ENCODE results near the gene PPDPF. TPM values are rescaled to one million over a fixed set of nuclear protein-coding genes. Genes with fewer than 3 reads are reported as not detected.

The PPDPF gene
- total and polyA plus RNA-seq, 2 donors (not counting 1 experiment from before 2014, with no cell fraction given) = 34.0 to 58.0 TPM

DNA sequence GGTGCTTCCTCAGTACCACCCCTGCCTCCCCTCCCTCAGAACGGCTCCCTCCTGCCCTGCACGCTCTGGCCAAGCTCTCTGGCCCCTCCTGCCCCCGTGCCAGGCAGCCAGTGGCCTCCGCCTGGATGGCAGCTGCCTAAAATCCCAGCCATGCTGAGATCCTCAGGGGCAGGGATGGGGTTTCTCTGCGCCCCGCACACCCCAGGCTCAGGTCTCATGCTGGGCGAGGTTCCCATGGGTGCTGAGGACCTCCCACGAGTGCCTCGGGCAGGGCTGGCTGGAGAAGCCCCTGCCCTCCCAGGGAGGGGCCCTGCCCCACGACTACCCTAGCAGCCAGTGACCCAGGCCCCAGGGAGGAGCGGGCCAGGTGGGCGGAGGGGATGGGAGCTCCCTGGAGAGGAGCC lies 13.9 kb downstream of the PPDPF start:
- no peaks in the 10 kb centered on the region for H4K20me1 ChIP-seq (ENCODE audit: control insufficient read depth, extremely low read depth, insufficient read depth, low read length)

GRCh38 chr20:63534831-63535651 lies 14.5 kb downstream of the PPDPF start:
- no peak for DNase-seq (ENCODE audit: low read depth in 2 of 2)
- H2AFZ ChIP-seq (ENCODE audit: low read length) = no peak overlapping the region
- H4K20me1 ChIP-seq (ENCODE audit: control insufficient read depth, extremely low read depth, insufficient read depth, low read length) = no peaks in the 10 kb centered on the region
- H3K79me2 ChIP-seq (ENCODE audit: control insufficient read depth, insufficient read depth, low read length) = no peaks in the 10 kb centered on the region
- no peaks in the 10 kb centered on the region for H3K36me3 ChIP-seq (ENCODE audit: control insufficient read depth, insufficient read depth, low read length)
- peaks cover 5% of the 10 kb centered on the region for H3K4me1 ChIP-seq (ENCODE audit: control insufficient read depth, extremely low read depth, insufficient read depth, low read length)
- no peak overlapping the region for H3K4me2 ChIP-seq (ENCODE audit: extremely low read depth, insufficient read depth, low read length)
- peaks cover 7% of the 10 kb centered on the region for H3K27me3 ChIP-seq (ENCODE audit: control insufficient read depth, insufficient read depth, low read length)
- H3K27ac ChIP-seq (ENCODE audit: insufficient read depth, low read length) = no peak overlapping the region
- H3K4me3 ChIP-seq (replicated peaks in 1 of 4; ENCODE audit: control extremely low read depth in 1 of 4, insufficient read depth in 1 of 4, low read depth in 3 of 4, low read length in 4 of 4) = no peak overlapping the region
- no peaks in the 10 kb centered on the region for H3K9me3 ChIP-seq (ENCODE audit: control insufficient read depth, insufficient read depth, low read depth, low read length)
- TF ChIP-seq CTCF (conservative IDR thresholded peaks at IDR 0.05 in 1 of 2, IDR thresholded peaks at IDR 0.05 in 1 of 2; ENCODE audit: low read depth in 1 of 2, low read length in 2 of 2) (no peak), EZH2 (IDR thresholded peaks at IDR 0.05; ENCODE audit: low read length, missing control alignments) (peak; percentile 15)
- H3K9ac ChIP-seq (ENCODE audit: insufficient read depth, low read length) = no peak overlapping the region

More for the DNA sequence above, 13.9 kb downstream of the PPDPF start:
- TF ChIP-seq EZH2 (IDR thresholded peaks at IDR 0.05; ENCODE audit: low read length, missing control alignments) = no peak
- no peaks in the 10 kb centered on the region for H3K9me3 ChIP-seq (ENCODE audit: control insufficient read depth, insufficient read depth, low read depth, low read length)
- no peaks in the 10 kb centered on the region for H3K79me2 ChIP-seq (ENCODE audit: control insufficient read depth, insufficient read depth, low read length)
- peaks cover 7% of the 10 kb centered on the region for H3K27me3 ChIP-seq (ENCODE audit: control insufficient read depth, insufficient read depth, low read length)
- DNase-seq (ENCODE audit: low read depth in 2 of 2) = no peak
- no peak overlapping the region for H2AFZ ChIP-seq (ENCODE audit: low read length)
- H3K36me3 ChIP-seq (ENCODE audit: control insufficient read depth, insufficient read depth, low read length) = no peaks in the 10 kb centered on the region
- H3K9ac ChIP-seq (ENCODE audit: insufficient read depth, low read length) = no peak overlapping the region
- peaks cover 5% of the 10 kb centered on the region for H3K4me1 ChIP-seq (ENCODE audit: control insufficient read depth, extremely low read depth, insufficient read depth, low read length)
- H3K4me3 ChIP-seq (replicated peaks in 1 of 4; ENCODE audit: control extremely low read depth in 1 of 4, insufficient read depth in 1 of 4, low read depth in 3 of 4, low read length in 4 of 4) = no peak overlapping the region
- no peak overlapping the region for H3K4me2 ChIP-seq (ENCODE audit: extremely low read depth, insufficient read depth, low read length)
- no peak overlapping the region for H3K27ac ChIP-seq (ENCODE audit: insufficient read depth, low read length)

GRCh38 chr20:63536241-63536977 lies 15.8 kb downstream of the PPDPF start:
- no peak overlapping the region for H3K27ac ChIP-seq (ENCODE audit: insufficient read depth, low read length)
- no peaks in the 10 kb centered on the region for H4K20me1 ChIP-seq (ENCODE audit: control insufficient read depth, extremely low read depth, insufficient read depth, low read length)
- H2AFZ ChIP-seq (ENCODE audit: low read length) = no peak overlapping the region
- no peak for TF ChIP-seq CTCF (conservative IDR thresholded peaks at IDR 0.05 in 1 of 2, IDR thresholded peaks at IDR 0.05 in 1 of 2; ENCODE audit: low read depth in 1 of 2, low read length in 2 of 2)
- no peak for TF ChIP-seq EZH2 (IDR thresholded peaks at IDR 0.05; ENCODE audit: low read length, missing control alignments)
- H3K4me2 ChIP-seq (ENCODE audit: extremely low read depth, insufficient read depth, low read length) = no peak overlapping the region
- H3K4me3 ChIP-seq (replicated peaks in 1 of 4; ENCODE audit: control extremely low read depth in 1 of 4, insufficient read depth in 1 of 4, low read depth in 3 of 4, low read length in 4 of 4) = no peak overlapping the region
- peaks cover 7% of the 10 kb centered on the region for H3K27me3 ChIP-seq (ENCODE audit: control insufficient read depth, insufficient read depth, low read length)
- H3K9ac ChIP-seq (ENCODE audit: insufficient read depth, low read length) = no peak overlapping the region
- DNase-seq (ENCODE audit: low read depth in 2 of 2) = peak in 1 of 2 donors; percentile 28
- H3K36me3 ChIP-seq (ENCODE audit: control insufficient read depth, insufficient read depth, low read length) = no peaks in the 10 kb centered on the region
- no peaks in the 10 kb centered on the region for H3K79me2 ChIP-seq (ENCODE audit: control insufficient read depth, insufficient read depth, low read length)
- H3K4me1 ChIP-seq (ENCODE audit: control insufficient read depth, extremely low read depth, insufficient read depth, low read length) = peaks cover 5% of the 10 kb centered on the region
- H3K9me3 ChIP-seq (ENCODE audit: control insufficient read depth, insufficient read depth, low read depth, low read length) = no peaks in the 10 kb centered on the region
